IMR-90 (cell line): ENCODE results near the gene NRAS.

Experiments
- MXI1 ChIP-seq: IDR thresholded peaks from 2 replicates; pipeline ENCODE4 v1.6.1; 2012; ENCODE audit warnings: low read depth, mild to moderate bottlenecking, low read length, moderate library complexity, borderline replicate concordance
- POLR2A ChIP-seq: IDR thresholded peaks from 2 replicates; pipeline ENCODE4 v1.6.1; 2012; ENCODE audit warnings: mild to moderate bottlenecking, low read depth, low read length
- RAD21 ChIP-seq: IDR thresholded peaks from 2 replicates; pipeline ENCODE4 v1.6.1; 2012; ENCODE audit warnings: low read length, improper control_type of control experiment
- RCOR1 ChIP-seq: IDR thresholded peaks from 2 replicates; pipeline ENCODE4 v1.6.1; 2012; ENCODE audit warnings: mild to moderate bottlenecking, low read length, improper control_type of control experiment; ENCODE audit not compliant: insufficient replicate concordance
- RFX5 ChIP-seq: IDR thresholded peaks from 2 replicates; pipeline ENCODE4 v1.8.0; 2012; ENCODE audit warnings: low read depth, mild to moderate bottlenecking, low read length, moderate library complexity
- TF ChIP-seq, protein P1 (sequence below): conservative IDR thresholded peaks from 2 replicates; pipeline ENCODE4 v1.5.1; 2012; ENCODE audit warnings: mild to moderate bottlenecking, low read depth, low read length, improper control_type of control experiment

GRCh38 chr1:114670083-114671010 lies 46.2 kb downstream of the NRAS start:
- TF ChIP-seq, protein P1, sequence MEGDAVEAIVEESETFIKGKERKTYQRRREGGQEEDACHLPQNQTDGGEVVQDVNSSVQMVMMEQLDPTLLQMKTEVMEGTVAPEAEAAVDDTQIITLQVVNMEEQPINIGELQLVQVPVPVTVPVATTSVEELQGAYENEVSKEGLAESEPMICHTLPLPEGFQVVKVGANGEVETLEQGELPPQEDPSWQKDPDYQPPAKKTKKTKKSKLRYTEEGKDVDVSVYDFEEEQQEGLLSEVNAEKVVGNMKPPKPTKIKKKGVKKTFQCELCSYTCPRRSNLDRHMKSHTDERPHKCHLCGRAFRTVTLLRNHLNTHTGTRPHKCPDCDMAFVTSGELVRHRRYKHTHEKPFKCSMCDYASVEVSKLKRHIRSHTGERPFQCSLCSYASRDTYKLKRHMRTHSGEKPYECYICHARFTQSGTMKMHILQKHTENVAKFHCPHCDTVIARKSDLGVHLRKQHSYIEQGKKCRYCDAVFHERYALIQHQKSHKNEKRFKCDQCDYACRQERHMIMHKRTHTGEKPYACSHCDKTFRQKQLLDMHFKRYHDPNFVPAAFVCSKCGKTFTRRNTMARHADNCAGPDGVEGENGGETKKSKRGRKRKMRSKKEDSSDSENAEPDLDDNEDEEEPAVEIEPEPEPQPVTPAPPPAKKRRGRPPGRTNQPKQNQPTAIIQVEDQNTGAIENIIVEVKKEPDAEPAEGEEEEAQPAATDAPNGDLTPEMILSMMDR = no peak
- TF ChIP-seq POLR2A (peak; percentile 59; the same call in 1 of the 2 replicates), MXI1 (no peak), RAD21 (no peak), RFX5 (no peak), RCOR1 (no peak)
